H1 (cell line): ENCODE results near the gene BMF. TPM values are rescaled to one million over a fixed set of nuclear protein-coding genes. Genes with fewer than 3 reads are reported as not detected.
"Not testable (repeated sequence)": the region's sequence is repeated elsewhere in the genome, so short reads cannot be mapped to it uniquely, and the experiment has no call there.

Experiments
- CTCF ChIA-PET: fragments of 300-600 bp; sonication (Branson Sonifier 250); formaldehyde crosslinking; loops from one replicate; lab custom pipeline; 2021; ENCODE audit not compliant: partially characterized antibody; lab: Charles Lee
- POLR2A ChIA-PET: fragments of 300-600 bp; sonication (Branson Sonifier 250); formaldehyde crosslinking; loops from one replicate; lab custom pipeline; 2021; ENCODE audit warnings: inconsistent platforms; ENCODE audit not compliant: partially characterized antibody; lab: Charles Lee
- DNase-seq, 2 experiments: peaks; one replicate each; pipeline versions ENCODE4 v3.0.0 to v3.0.0-alpha.2; 2010 to 2022; ENCODE audit warnings: low spot score in 2 of 2, low read depth in 1 of 2, mixed read lengths in 1 of 2
- FAIRE-seq: peaks from 2 replicates; lab custom pipeline; 2011; peaks lifted over from hg19 to GRCh38; lab: Jason Lieb, UNC
- H2AFZ ChIP-seq: 2 replicates; pipeline ENCODE4 v1.8.1; 2012; ENCODE audit warnings: low read length, inconsistent platforms
- H2AK5ac ChIP-seq: 2 replicates; pipeline ENCODE4 v1.6.1; 2013; ENCODE audit warnings: low read depth, low read length
- H2BK120ac ChIP-seq: replicated peaks from 2 replicates; pipeline ENCODE3; 2013; ENCODE audit warnings: low read depth, low read length, inconsistent platforms
- H2BK12ac ChIP-seq: 2 replicates; pipeline ENCODE4 v1.6.1; 2013; ENCODE audit warnings: low read depth, low read length
- H2BK15ac ChIP-seq: 2 replicates; pipeline ENCODE4 v1.6.1; 2013; ENCODE audit warnings: low read length
- H2BK20ac ChIP-seq: 2 replicates; pipeline ENCODE4 v1.6.1; 2013; ENCODE audit warnings: low read length
- H2BK5ac ChIP-seq: 2 replicates; pipeline ENCODE4 v1.6.1; 2013; ENCODE audit warnings: low read depth, low read length
- H3K14ac ChIP-seq: 2 replicates; pipeline ENCODE4 v1.6.1; 2013; ENCODE audit warnings: inconsistent platforms; ENCODE audit not compliant: insufficient read length
- H3K18ac ChIP-seq: 2 replicates; pipeline ENCODE4 v1.6.1; 2013; ENCODE audit warnings: low read length; ENCODE audit errors: extremely low read depth
- H3K23ac ChIP-seq: 2 replicates; pipeline ENCODE4 v1.6.1; 2013; ENCODE audit warnings: inconsistent platforms; ENCODE audit not compliant: insufficient read length
- H3K23me2 ChIP-seq: 2 replicates; pipeline ENCODE4 v1.6.1; 2013; ENCODE audit warnings: low read depth, low read length
- H3K27ac ChIP-seq: 2 replicates; pipeline ENCODE4 v1.6.1; 2011; ENCODE audit warnings: low read depth, low read length, inconsistent platforms
- H3K27me3 ChIP-seq, 4 experiments: replicated peaks in 1 of 4; 1 replicate in 1 of 4; 2 replicates in 3 of 4; pipeline versions ENCODE4 v1.6.1 to v1.8.1; 2011 to 2013; ENCODE audit warnings: low read length in 3 of 4, mild to moderate bottlenecking in 3 of 4, inconsistent platforms in 2 of 4, mixed read lengths in 2 of 4, moderate library complexity in 1 of 4; ENCODE audit not compliant: control insufficient read depth in 3 of 4, insufficient read depth in 3 of 4; ENCODE audit errors: extremely low read depth in 1 of 4
- H3K36me3 ChIP-seq, 4 experiments: 2 replicates each; pipeline versions ENCODE4 v1.6.1 to v1.8.1; 2011 to 2013; ENCODE audit warnings: mild to moderate bottlenecking in 4 of 4, low read length in 3 of 4, moderate library complexity in 2 of 4, control low read depth in 1 of 4, inconsistent platforms in 1 of 4; ENCODE audit not compliant: insufficient read depth in 4 of 4, control insufficient read depth in 2 of 4
- H3K4ac ChIP-seq: replicated peaks from 2 replicates; pipeline ENCODE3; 2013; ENCODE audit warnings: low read length, low read depth, mixed read lengths, inconsistent platforms; ENCODE audit not compliant: insufficient read length
- H3K4me1 ChIP-seq, 4 experiments: replicated peaks in 1 of 4; 1 replicate in 1 of 4; 2 replicates in 3 of 4; pipeline versions ENCODE4 v1.6.1 to v1.8.1; 2011 to 2013; ENCODE audit warnings: low read length in 3 of 4, inconsistent platforms in 2 of 4, mixed read lengths in 1 of 4; ENCODE audit not compliant: insufficient read depth in 4 of 4, control insufficient read depth in 3 of 4
- H3K4me2 ChIP-seq, 2 experiments: 2 replicates each; pipeline versions ENCODE4 v1.6.1 to v1.8.1; 2011 to 2013; ENCODE audit warnings: low read depth in 2 of 2, low read length in 2 of 2, control low read depth in 1 of 2, inconsistent platforms in 1 of 2, mild to moderate bottlenecking in 1 of 2; ENCODE audit not compliant: insufficient read depth in 1 of 2
- H3K4me3 ChIP-seq, 4 experiments: fragments of 200-600, 300-600 bp in 1 of 4; sonication (generic), shearing (Covaris generic), sonication (Bioruptor Twin) in 1 of 4; 2 replicates each; pipeline versions ENCODE4 v1.5.1 to v1.8.1; 2011 to 2016; ENCODE audit warnings: low read length in 4 of 4, low read depth in 3 of 4, control low read depth in 2 of 4, inconsistent platforms in 2 of 4, mild to moderate bottlenecking in 2 of 4, mixed read lengths in 1 of 4, moderate library complexity in 1 of 4; ENCODE audit not compliant: insufficient read depth in 2 of 4; ENCODE audit errors: extremely low read depth in 1 of 4
- H3K56ac ChIP-seq: replicated peaks from 2 replicates; pipeline ENCODE3; 2013; ENCODE audit warnings: low read depth, mild to moderate bottlenecking, mixed read lengths, low read length, inconsistent platforms; ENCODE audit not compliant: insufficient read length
- H3K79me1 ChIP-seq: 2 replicates; pipeline ENCODE4 v1.6.1; 2013; ENCODE audit warnings: low read depth, low read length, control low read depth
- H3K79me2 ChIP-seq, 2 experiments: 2 replicates each; pipeline versions ENCODE4 v1.6.1 to v1.8.1; 2012 to 2013; ENCODE audit warnings: low read length in 2 of 2, mild to moderate bottlenecking in 2 of 2, inconsistent platforms in 1 of 2; ENCODE audit not compliant: insufficient read depth in 2 of 2, control insufficient read depth in 1 of 2
- H3K9ac ChIP-seq, 4 experiments: replicated peaks in 1 of 4; 1 replicate in 1 of 4; 2 replicates in 3 of 4; pipeline versions ENCODE4 v1.6.1 to v1.8.1; 2011 to 2013; ENCODE audit warnings: low read depth in 3 of 4, low read length in 3 of 4, control low read depth in 2 of 4, mild to moderate bottlenecking in 2 of 4, moderate library complexity in 2 of 4, inconsistent platforms in 1 of 4; ENCODE audit errors: extremely low read depth in 1 of 4
- H3K9me3 ChIP-seq, 2 experiments: 2 replicates each; pipeline versions ENCODE4 v1.6.1 to v1.8.1; 2012 to 2013; ENCODE audit warnings: mild to moderate bottlenecking in 2 of 2, moderate library complexity in 2 of 2, control low read depth in 1 of 2, inconsistent platforms in 1 of 2, low read depth in 1 of 2, low read length in 1 of 2, mixed read lengths in 1 of 2; ENCODE audit not compliant: insufficient read depth in 2 of 2
- H4K20me1 ChIP-seq, 2 experiments: replicated peaks in 1 of 2; 2 replicates each; pipeline versions ENCODE3 to v1.8.1; 2011 to 2013; ENCODE audit warnings: inconsistent platforms in 2 of 2, low read length in 2 of 2, mild to moderate bottlenecking in 1 of 2; ENCODE audit not compliant: insufficient read depth in 2 of 2, control insufficient read depth in 1 of 2
- H4K5ac ChIP-seq: 2 replicates; pipeline ENCODE4 v1.6.1; 2013; ENCODE audit warnings: low read length, low read depth, mixed read lengths, inconsistent platforms; ENCODE audit not compliant: insufficient read length
- H4K8ac ChIP-seq: 2 replicates; pipeline ENCODE4 v1.8.0; 2013; ENCODE audit warnings: mild to moderate bottlenecking, moderate library complexity, low read length, inconsistent platforms; ENCODE audit not compliant: insufficient read depth; ENCODE audit errors: extremely low read depth
- H4K91ac ChIP-seq: replicated peaks from 2 replicates; pipeline ENCODE3; 2013; ENCODE audit warnings: low read length, mixed read lengths, inconsistent platforms; ENCODE audit not compliant: insufficient read length
- WGBS, 2 experiments: shearing (Covaris generic) in 1 of 2; methylation state at CpG; one replicate each; pipeline versions ENCODE4 v1.1.6 to v1.1.7; 2013 to 2015; ENCODE audit warnings: low lambda C conversion rate in 2 of 2, mixed read lengths in 2 of 2, inconsistent platforms in 1 of 2, low coverage in 1 of 2, missing lambda C conversion rate in 1 of 2; ENCODE audit not compliant: insufficient replicate concordance in 2 of 2, insufficient coverage in 1 of 2, insufficient read length in 1 of 2; ENCODE audit errors: extremely low coverage in 1 of 2, missing lambda C conversion rate in 1 of 2; 5-methylcytosine and 5-hydroxymethylcytosine counted together
- polyA plus RNA-seq, 7 experiments: library from polyadenylated mRNA; depleted of rRNA in 3 of 7; stranded (reverse) in 5 of 7; unstranded in 2 of 7; fragments of >200 nt in 5 of 7; fragments of 200-250 nt in 2 of 7; gene quantifications; 1 replicate in 5 of 7; 2 replicates in 1 of 7; 4 replicates in 1 of 7; pipeline versions ENCODE4 v1.2.1 to v1.2.3, GENCODE V29; 2011 to 2013; ENCODE audit warnings: missing spikeins in 2 of 7, mixed read lengths in 2 of 7
- total RNA-seq: library from RNA; stranded (reverse); fragmentation: NEBNext Ultra II Directional; extraction: Animal tissue kit (Norgen Biotek cat#: 25700); gene quantifications from 2 replicates; pipeline ENCODE4 v1.2.1, GENCODE V29; 2021

Gene BMF
- total and polyA plus RNA-seq, 2 of the 8 experiments (the other 6 are each of a cell fraction or from before 2014, with no cell fraction given) = 21.2 to 24.2 TPM

DNA sequence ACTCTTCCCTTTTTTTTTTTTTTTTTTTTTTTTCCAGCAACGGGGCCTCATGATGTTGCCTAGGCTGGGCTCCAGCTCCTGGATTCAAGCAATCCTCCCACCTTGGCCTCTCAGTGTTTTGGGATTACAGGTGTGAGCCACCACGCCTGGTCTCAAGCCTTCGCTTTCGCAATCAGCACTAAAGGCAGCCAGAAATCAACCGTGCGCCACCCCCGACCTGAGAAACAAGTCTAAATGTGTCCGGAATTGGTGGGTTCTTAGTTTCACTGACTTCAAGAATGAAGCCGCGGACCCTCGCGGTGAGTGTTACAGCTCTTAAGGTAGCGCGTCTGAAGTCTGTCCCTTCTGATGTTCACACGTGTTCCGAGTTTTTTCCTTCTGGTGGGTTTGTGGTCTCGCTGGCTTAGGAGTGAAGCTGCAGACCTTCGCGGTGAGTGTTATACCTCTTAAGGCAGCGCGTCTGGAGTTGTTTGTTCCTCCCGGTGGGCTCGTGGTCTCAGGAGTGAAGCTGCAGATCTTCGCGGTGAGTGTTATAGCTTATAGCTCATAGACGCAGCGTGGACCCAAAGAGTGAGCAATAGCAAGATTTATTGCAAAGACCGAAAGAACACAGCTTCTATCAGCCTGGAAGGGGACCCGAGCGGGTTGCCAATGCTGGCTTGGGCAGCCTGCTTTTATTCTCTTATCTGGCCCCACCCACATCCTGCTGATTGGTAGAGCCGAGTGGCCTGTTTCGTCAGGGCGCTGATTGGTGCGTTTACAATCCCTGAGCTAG, 34.8 kb downstream of the BMF start:
- H2BK12ac ChIP-seq = not testable (repeated sequence)

More for the DNA sequence above, 34.8 kb downstream of the BMF start:
- WGBS, 2 experiments = 94% methylated on average over 34 of the region's 34 CpGs; no CpG with 5 or more reads in 1 of the 2 experiments
- H2AFZ ChIP-seq, H3K23me2 ChIP-seq, H3K4me3 ChIP-seq, H4K91ac ChIP-seq, H2BK20ac ChIP-seq, H4K5ac ChIP-seq, DNase-seq, FAIRE-seq, H3K23ac ChIP-seq, H3K4ac ChIP-seq, H2AK5ac ChIP-seq, H2BK5ac ChIP-seq, H4K20me1 ChIP-seq, H3K79me1 ChIP-seq, H3K27me3 ChIP-seq, H2BK15ac ChIP-seq, H3K18ac ChIP-seq, H3K27ac ChIP-seq, H3K14ac ChIP-seq, H3K36me3 ChIP-seq, H3K56ac ChIP-seq, H2BK120ac ChIP-seq, H4K8ac ChIP-seq, H3K9me3 ChIP-seq, H3K79me2 ChIP-seq, H3K9ac ChIP-seq, H3K4me2 ChIP-seq: not testable (repeated sequence)
- ChIA-PET POLR2A (interaction anchor here (0.7 to 2.0 kb wide), 8 partner anchors 8 to 88 kb away, joined by 3 to 5 read pairs (median 3); no protein-coding TSS in a partner anchor), CTCF (interaction anchor here (0.9 to 10.5 kb wide), 6 partner anchors 14 to 199 kb away, joined by 3 to 113 read pairs (median 6); partner anchors contain the start of gene BMF)
- peaks cover 0 to 19% (median 10%) of the 10 kb centered on the region in 4 experiments; a peak in 6 of 7 replicates for H3K4me1 ChIP-seq
